Activated CD4-positive, alpha-beta T cell treated with anti-CD3 and anti-CD28 coated beads for 4 hours (primary cell): ENCODE results near the gene VKORC1L1.
"Not testable (repeated sequence)": the region's sequence is repeated elsewhere in the genome, so short reads cannot be mapped to it uniquely, and the experiment has no call there.

Experiments
- DNase-seq, 2 donors: peaks; one replicate each; pipeline ENCODE4 v3.0.0-alpha.2; 2020

The VKORC1L1 gene

DNA sequence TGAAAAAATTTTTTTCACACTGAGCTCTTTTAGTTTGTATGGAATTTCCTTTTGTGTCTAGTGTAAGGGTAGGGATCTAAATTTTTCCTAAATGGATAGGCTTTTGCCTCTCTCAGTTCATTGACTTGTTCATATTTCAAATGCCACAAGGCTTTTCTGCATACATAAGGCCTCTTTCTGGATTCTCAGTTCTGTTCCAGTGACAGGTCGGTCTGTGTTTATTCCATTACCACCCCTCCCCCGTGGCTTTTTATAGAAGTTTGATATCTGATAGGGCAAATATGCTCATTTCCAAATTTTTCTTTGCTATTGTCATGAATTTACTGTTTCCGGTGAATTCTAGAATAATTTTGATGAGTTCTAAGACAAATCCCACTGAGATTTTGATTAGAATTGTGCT lies 12.7 kb downstream of the VKORC1L1 start:
- not testable (repeated sequence) for DNase-seq

GRCh38 chr7:65888434-65889156 lies 15.7 kb downstream of the VKORC1L1 start:
- not testable (repeated sequence) for DNase-seq

DNA sequence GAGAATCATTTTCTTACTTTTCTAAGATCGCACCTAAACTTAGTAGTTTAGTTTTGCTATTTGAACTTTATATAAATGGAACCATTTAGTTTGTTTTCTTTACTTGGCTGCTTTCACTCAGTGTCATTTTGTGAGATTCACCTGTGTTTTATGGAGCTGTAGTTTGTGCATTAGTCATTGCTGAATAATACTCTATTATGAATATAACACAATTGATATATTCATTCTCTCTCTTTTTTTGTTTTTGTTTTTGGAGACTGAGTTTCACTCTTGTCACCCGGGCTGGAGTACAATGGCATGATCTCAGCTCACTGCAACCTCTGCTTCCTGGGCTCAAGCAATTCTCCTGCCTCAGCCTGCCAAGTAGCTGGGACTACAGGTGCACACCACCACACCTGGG lies 16.8 kb downstream of the VKORC1L1 start:
- not testable (repeated sequence) for DNase-seq

GRCh38 chr7:65892161-65892560 lies 19.3 kb downstream of the VKORC1L1 start:
- no peak for DNase-seq

- DNase-seq = no peak
Measured at GRCh38 chr7:65892835-65893234, 20.0 kb downstream of the VKORC1L1 start.

GRCh38 chr7:65896279-65896870 lies 23.5 kb downstream of the VKORC1L1 start:
- DNase-seq = no peak

GRCh38 chr7:65897289-65897688 lies 24.4 kb downstream of the VKORC1L1 start:
- not testable (repeated sequence) for DNase-seq

GRCh38 chr7:65898677-65899447 lies 26.0 kb downstream of the VKORC1L1 start:
- DNase-seq = not testable (repeated sequence)

DNA sequence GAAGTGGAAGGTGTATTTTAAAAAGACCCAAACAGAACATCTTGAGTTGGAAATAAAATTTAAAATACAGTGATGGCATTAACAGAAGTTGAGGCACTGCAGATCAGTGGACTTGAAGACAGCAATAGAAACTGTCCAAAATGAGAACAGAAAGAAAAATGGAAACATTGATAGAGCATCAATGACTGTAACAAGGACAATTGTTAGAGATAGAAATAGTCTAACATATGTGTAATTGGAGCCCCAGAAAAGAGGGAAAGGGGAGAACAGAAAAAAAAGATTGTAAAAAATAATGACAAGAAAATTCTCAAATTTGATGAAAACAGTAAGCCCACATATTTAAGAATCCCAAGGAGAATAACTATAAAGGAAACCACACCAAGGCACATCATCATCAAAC lies 29.4 kb downstream of the VKORC1L1 start:
- DNase-seq = no peak

- DNase-seq = no peak
Measured at GRCh38 chr7:65907501-65908198, 34.8 kb downstream of the VKORC1L1 start.

DNA sequence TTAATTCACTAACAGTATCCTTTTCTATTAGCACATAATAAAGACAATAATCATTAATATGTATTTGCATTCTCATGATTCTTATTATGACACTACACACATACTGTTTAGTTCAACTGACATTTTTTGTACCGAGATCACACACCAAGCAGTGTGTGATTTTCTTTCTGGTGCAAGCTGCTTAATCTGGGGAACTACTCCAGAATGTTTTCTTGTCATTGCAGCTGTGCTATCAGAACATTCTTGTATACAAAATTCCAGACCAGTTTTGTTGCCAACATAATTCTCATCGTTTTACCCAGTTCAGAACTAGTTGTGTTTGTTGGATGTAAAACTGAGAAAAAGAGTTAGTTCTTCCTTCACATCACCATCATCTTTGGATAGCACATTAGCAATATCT lies 37.4 kb downstream of the VKORC1L1 start:
- DNase-seq = no peak

GRCh38 chr7:65912237-65912636 lies 39.4 kb downstream of the VKORC1L1 start:
- no peak for DNase-seq

GRCh38 chr7:65915921-65916657 lies 43.2 kb downstream of the VKORC1L1 start:
- DNase-seq = no peak

GRCh38 chr7:65923316-65923715 lies 50.4 kb downstream of the VKORC1L1 start:
- DNase-seq = no peak

DNA sequence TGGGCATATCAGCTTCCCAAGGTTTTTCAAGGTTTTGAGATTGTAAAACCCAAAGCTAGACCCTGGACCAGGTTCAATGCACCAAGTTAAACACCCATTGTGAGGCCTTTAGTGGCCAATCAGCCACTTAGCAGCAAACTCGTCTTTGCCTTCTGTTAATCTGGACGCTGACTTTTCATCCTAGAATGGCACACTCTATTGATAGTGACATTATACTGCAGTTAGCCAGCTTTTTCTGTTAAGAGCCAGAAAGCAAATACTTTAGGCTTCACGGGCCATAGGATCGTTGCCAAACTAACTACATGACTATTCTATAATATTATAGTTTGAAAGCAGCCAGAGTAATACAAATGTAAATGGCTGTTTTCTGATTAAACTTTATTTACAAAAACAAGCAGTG lies 51.3 kb downstream of the VKORC1L1 start:
- DNase-seq = no peak

DNA sequence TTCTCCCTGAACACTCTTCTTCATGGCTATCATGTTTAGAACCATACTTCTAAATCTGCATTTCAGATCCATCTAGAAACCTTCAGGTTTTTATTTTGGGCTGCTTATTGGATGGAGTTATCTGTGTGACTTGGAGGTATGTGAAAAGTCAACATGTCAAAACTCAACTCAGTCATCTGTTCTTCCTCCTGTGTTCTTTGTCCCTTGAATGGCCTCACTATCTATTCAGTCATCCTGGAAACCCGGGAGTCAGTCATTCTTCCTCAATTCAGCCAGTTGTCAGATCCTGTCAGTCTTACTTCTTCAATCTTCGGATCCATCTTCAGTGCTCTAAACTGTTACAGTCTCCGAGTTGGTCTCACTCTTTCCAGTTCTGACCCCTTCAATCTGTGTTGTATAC lies 52.2 kb downstream of the VKORC1L1 start:
- no peak for DNase-seq

- DNase-seq = no peak
Measured at GRCh38 chr7:65926588-65926987, 53.7 kb downstream of the VKORC1L1 start.

DNA sequence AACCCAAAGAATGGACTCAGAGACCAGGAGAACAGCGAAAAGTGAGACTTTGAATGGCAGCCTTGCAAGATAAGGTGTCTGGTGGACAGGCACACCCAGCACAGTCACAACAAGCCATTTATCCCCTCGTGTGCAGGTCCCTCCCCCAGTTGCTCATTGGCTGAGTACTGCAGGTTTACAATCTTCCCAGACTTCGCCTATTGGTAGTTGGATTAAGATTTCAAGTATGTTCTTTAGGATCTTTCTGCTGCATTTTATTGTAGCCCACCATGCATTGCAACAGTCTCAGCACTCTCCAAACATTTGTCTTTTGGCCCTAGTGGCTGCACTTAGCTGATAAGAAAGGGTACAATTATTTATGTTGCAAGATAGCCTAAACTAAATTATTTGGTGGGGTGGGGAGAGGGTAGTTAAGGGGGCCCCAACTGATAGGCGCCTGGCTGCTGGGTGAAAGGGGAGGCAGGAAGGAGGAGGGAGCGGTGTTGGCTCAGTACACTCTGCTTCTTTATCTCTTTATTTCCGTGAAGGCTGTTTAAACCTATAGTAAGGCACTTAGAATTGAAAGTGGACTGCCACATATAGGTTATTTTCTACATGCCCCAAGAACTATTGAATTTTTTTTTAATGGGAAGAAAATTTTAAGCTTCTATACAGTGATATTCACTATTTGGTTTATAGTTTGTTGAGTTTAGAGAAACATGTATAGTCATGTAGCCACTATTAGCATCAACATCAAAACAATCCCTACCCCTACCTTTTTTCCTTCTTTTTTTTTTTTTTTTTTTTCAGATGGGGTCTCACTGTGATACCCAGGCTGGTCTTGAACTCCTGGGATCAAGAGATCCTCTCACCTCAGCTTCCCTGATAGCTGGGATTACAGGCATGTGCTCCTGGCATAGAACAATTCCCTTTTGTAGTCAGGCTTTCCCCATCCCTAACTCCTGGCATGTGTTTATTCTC lies 54.9 kb downstream of the VKORC1L1 start:
- DNase-seq = no peak

DNA sequence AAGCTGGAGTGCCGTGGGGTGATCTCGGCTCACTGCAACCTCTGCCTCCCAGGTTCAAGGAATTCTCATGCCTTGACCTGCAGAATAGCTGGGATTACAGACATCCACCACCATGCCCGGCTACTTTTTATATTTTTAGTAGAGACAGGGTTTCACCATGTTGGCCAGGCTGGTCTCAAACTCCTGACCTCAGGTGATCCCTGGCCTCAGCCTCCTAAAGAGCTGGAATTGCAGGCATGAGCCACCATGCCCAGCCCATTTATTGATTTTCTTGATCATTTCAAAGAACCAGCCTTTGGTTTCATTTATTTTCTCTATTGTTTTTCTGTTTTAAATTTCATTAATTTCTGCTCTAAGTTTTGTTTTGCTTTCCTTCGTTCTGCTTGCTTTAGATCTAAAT lies 58.8 kb downstream of the VKORC1L1 start:
- no peak for DNase-seq

DNA sequence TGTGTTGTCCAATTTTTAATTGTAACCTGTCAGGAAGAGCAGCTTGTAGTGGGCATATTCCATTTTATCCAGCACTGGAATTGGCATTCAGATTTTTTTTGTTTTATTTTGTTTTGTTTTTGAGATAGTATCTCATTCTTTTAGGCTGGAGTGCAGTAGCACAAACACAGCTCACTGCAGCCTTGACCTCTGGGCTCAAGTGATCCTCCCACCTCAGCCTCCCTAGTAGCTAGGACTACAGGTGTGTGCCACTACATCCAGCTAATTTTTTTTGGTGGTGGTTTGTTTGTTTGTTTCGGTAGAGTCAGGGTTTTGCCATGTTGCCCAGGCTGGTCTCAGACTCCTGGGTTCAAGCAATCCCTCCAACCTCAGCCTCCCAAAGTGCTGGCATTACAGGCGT lies 64.4 kb downstream of the VKORC1L1 start:
- no peak for DNase-seq

GRCh38 chr7:65938336-65938895 lies 65.5 kb downstream of the VKORC1L1 start:
- no peak for DNase-seq
